ENCODE data around the gene LRRC8C. TPM values are rescaled to one million over a fixed set of nuclear protein-coding genes. Genes with fewer than 3 reads are reported as not detected.

The LRRC8C gene
- total RNA-seq, 4 donors from 2014 or later, result 4.3 to 6.2 (median 5.7) TPM

DNA sequence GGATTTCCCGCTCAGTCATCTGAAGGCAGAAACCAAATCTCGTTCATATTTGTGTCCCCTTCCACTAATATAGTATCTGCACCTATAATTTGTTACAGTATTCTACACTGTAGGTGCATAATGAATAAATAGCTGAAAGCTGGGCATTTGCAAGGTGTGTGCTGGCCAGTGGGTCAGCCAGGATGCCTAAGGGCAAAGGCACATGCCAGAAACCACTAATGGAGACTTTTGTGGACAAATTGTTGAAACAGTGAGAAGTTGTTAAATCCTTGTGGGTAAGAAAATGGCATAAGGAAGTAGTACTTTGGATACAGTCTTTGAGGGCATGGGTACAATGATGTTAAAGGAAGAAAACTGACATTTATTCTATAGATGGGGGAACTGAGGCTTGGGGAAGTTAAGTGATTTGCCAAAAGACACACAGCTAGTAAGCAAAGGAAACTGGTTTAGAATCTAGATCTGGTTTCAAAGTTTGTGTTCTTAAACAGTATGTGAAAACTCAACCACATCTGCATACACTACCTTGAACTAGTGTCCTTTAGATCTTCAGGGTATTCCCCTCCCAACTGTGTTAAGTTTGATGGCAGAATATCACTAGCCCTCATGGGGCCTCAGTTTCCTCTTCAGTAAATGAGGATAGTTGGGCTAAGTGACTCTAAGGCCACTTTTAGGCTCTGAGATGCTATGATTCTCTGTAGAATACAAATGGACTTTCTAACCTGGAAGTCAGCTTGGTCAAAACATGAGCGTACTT, 26.5 kb upstream of the LRRC8C start:
- no peak for TF ChIP-seq POLR2A (IDR thresholded peaks at IDR 0.05)
- TF ChIP-seq, protein P1, sequence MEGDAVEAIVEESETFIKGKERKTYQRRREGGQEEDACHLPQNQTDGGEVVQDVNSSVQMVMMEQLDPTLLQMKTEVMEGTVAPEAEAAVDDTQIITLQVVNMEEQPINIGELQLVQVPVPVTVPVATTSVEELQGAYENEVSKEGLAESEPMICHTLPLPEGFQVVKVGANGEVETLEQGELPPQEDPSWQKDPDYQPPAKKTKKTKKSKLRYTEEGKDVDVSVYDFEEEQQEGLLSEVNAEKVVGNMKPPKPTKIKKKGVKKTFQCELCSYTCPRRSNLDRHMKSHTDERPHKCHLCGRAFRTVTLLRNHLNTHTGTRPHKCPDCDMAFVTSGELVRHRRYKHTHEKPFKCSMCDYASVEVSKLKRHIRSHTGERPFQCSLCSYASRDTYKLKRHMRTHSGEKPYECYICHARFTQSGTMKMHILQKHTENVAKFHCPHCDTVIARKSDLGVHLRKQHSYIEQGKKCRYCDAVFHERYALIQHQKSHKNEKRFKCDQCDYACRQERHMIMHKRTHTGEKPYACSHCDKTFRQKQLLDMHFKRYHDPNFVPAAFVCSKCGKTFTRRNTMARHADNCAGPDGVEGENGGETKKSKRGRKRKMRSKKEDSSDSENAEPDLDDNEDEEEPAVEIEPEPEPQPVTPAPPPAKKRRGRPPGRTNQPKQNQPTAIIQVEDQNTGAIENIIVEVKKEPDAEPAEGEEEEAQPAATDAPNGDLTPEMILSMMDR (IDR thresholded peaks at IDR 0.05), result no peak
- DNase-seq (ENCODE audit: low spot score in 2 of 2), result no peak
- intact Hi-C loops (cut with DNase I; ENCODE audit: low total_unique reads), result loop anchor here (10.0 kb wide), 1 partner anchor 158 kb away; no protein-coding TSS in a partner anchor
- 94 to 95% methylated on average over 3 of the region's 3 CpGs for WGBS, 2 donors
- H3K4me3 ChIP-seq (ENCODE audit: low read depth, poor library complexity, severe bottlenecking), result no peak overlapping the region

DNA sequence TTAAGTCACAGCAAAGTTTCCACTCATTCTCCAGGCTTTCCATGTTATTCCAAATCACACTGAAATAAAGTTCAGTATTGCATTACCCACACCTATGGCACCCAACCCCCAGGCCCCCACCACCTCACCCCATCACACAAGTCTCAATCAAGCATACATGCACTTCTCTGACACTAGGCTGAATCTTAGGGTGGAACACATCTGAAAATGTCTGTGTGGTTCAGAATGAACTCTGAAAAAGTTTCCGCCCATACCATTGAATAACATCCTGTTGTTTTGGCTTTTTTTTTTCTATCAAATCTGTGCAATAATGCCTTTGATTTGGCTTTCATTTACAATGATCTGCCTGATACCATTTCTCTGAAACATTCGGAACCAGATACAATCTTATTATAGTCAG, 25.8 kb upstream of the LRRC8C start:
- WGBS, 2 donors, result 71 to 89% methylated on average over 2 of the region's 2 CpGs
- no peak for DNase-seq (ENCODE audit: low spot score in 2 of 2)
- no peak overlapping the region for H3K4me3 ChIP-seq (ENCODE audit: low read depth, poor library complexity, severe bottlenecking)
- intact Hi-C loops (cut with DNase I; ENCODE audit: low total_unique reads), result loop anchor here (10.0 kb wide), 1 partner anchor 158 kb away; no protein-coding TSS in a partner anchor
- no peak for TF ChIP-seq POLR2A (IDR thresholded peaks at IDR 0.05)
- TF ChIP-seq, protein P1 (IDR thresholded peaks at IDR 0.05), result no peak

DNA sequence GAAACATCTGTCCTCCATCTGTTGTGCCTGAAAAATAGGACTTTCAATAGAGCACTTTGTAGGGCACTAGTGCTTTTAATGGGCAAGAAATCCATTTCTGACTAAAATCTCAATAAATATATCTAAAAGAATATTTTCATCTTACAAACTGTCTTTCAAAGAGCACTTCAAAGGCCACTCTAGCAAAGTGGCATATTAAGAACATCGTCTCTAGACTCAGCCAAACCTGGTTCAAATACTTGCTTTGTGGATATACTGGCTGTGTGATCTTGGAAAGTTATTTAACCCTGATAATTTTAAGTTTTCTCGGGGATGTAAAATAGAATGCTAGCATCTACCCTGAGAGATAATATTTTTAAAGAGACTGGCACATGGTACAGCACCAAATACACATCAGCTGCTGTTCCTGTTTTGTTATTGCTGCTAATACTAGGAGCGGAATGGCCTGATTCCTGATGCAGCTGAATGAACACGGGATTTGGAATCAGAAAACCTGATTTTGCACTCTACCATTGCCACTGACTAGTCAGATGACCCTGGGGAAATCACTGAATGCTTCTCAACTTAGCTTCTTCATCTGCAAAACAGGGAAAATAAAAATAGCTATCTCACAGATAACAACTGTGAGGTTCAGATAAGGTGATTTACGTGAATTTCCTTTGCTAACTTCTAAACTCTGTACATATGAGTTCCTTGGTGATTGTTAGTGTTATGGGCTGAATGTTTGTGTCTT, 25.2 kb upstream of the LRRC8C start:
- TF ChIP-seq, protein P1 (IDR thresholded peaks at IDR 0.05), result no peak
- no peak for TF ChIP-seq POLR2A (IDR thresholded peaks at IDR 0.05)
- no peak for DNase-seq (ENCODE audit: low spot score in 2 of 2)
- no peak overlapping the region for H3K4me3 ChIP-seq (ENCODE audit: low read depth, poor library complexity, severe bottlenecking)
- WGBS, 2 donors, result 48 to 68% methylated on average over 5 of the region's 5 CpGs
- intact Hi-C loops (cut with DNase I; ENCODE audit: low total_unique reads), result loop anchor here (10.0 kb wide), 1 partner anchor 157 kb away; no protein-coding TSS in a partner anchor

DNA sequence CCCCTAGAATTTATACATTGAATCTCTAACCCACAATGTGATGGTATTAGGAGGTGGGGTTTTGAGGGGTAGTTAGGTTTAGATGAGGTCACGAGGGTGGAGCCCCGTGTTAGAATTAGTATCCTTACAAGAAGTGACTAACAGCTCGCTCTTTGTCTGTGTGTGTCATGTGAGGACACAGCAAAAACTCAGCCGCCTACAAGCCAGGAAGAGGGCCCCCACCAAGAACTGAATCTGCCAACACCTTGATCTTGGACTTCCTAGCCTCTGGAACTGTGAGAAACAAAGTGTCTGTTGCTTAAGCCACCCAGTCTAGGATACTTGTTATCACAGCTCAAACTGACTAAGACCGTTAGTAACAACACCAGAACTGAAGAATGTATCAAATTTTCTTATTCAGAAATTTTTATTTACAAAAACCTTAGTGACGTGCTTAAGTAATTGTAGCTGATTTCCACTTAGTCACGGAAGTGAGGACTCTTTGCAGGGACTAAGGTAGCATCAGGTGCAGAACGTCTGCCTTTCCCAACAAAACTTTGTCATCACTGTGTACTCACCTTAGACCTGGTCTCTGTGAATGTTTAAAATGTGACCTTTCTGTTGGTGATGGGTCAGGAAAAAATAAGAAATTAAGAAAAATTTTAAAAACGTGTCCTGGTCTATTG, 24.5 kb upstream of the LRRC8C start:
- intact Hi-C loops (cut with DNase I; ENCODE audit: low total_unique reads), result loop anchor here (10.0 kb wide), 1 partner anchor 156 kb away; no protein-coding TSS in a partner anchor
- no peak overlapping the region for H3K4me3 ChIP-seq (ENCODE audit: low read depth, poor library complexity, severe bottlenecking)
- TF ChIP-seq, protein P1 (IDR thresholded peaks at IDR 0.05), result no peak
- no peak for TF ChIP-seq POLR2A (IDR thresholded peaks at IDR 0.05)
- WGBS, 2 donors, result 36 to 43% methylated on average over 9 of the region's 9 CpGs
- DNase-seq (ENCODE audit: low spot score in 2 of 2), result no peak

DNA sequence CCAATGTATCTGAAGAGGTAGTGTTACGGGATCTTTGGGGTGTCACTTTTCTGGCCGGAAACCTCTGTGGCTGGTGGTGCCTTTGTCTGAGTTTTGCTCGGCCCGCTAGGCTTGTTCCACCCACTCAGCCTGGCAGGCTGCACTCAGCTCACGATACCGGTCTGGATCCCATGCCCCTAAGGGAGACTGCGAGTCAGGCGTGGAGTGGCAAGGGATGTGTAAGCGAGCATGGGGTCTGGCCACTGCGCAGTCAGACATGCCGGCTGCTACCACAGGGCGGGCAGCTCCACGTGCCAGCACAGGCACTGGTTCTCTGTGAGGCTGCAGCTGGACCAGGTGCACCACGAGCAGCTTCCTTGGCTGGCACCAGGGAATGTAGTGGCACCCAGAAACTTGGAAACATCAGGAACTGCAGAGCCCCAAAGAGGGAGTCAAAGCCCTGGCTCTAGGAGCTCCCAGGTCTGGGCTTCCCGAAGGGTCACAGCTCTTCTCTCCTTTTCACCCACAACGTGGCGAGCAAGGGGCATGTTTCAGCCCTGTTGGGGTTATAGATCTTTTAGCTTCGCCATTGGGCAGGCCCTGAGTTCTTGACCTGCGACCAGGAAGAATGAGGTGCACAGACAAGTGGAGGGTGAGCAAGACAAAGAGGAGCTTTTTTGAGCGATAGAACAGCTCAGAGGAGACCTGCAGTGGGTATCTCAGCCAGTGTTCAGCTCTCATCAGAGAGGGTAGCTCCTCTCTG, 23.8 kb upstream of the LRRC8C start:
- WGBS, 2 donors, result 60 to 75% methylated on average over 20 of the region's 20 CpGs
- intact Hi-C loops (cut with DNase I; ENCODE audit: low total_unique reads), result loop anchor here (10.0 kb wide), 1 partner anchor 156 kb away; no protein-coding TSS in a partner anchor

More for the DNA sequence above, 23.8 kb upstream of the LRRC8C start:
- no peak for TF ChIP-seq POLR2A (IDR thresholded peaks at IDR 0.05)
- no peak overlapping the region for H3K4me3 ChIP-seq (ENCODE audit: low read depth, poor library complexity, severe bottlenecking)
- no peak for DNase-seq (ENCODE audit: low spot score in 2 of 2)
